ENCODE data around the gene TKTL2.
A peak's percentile ranks its signal among the peaks of the same experiment; 100 is the strongest.

Gene TKTL2

DNA sequence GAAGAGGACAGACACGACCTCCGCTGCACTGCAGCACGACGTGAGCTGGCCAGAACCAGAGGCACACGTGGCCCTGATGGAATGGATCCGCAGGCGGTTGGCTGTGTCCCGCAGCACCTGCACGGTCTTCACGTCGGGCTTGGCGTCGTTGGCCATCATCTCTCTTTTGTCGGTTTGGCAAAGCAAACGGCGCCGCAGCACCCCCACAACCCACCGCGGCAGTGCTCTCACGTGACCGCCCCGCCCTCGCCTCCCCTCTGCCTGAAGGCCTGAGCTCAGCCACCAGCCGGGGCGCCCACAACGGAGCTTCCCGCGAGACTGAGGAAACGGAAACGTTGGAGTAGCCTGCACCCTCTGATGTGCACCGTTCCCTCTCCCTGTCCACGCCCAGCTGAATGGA, at the start of gene TKTL2:
TSS of gene TKTL2 (minus strand) at position 179 of the 400 bp plus-strand sequence. CDS start at position 159, 20 bp downstream.
- no peak for TF ChIP-seq CTCF (IDR thresholded peaks at IDR 0.05; ENCODE audit: control extremely low read depth, extremely low read depth, low read depth, missing control alignments)
- ChIA-PET CTCF (no interaction called here), POLR2A (no interaction called here)
- DNase-seq (ENCODE audit: extremely low spot score), result no peak

- no peak for TF ChIP-seq CTCF (IDR thresholded peaks at IDR 0.05; ENCODE audit: control extremely low read depth, extremely low read depth, low read depth, missing control alignments)
- ChIA-PET CTCF (interaction anchor here (2.1 kb wide), 1 partner anchor 21 kb away, joined by 6 read pairs; no protein-coding TSS in a partner anchor), POLR2A (no interaction called here)
- no peak for DNase-seq (ENCODE audit: extremely low spot score)
Observed at GRCh38 chr4:163515198-163515597, 41.6 kb upstream of the TKTL2 start.

DNA sequence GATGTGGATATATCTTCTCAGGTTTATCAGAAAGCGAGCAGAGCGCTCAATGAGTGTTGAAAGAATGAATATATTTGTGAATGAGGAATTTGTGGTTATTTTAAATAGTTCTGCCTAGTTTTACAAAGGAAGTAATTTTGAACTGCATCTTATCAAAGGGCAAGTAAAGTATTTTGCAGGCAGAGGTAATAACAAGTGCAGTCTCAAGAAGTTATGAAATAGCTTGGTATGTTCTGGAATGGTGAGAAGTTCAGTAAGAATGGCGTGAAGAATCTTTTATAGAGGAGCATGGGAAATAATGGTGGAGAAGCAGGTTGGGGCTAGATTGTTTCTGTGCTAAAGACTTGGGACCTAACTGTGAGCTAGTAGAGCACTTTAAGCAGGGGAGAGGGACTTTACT, 31.8 kb upstream of the TKTL2 start:
- DNase-seq (ENCODE audit: extremely low spot score), result no peak
- no peak for TF ChIP-seq CTCF (IDR thresholded peaks at IDR 0.05; ENCODE audit: control extremely low read depth, extremely low read depth, low read depth, missing control alignments)
- ChIA-PET POLR2A (no interaction called here), CTCF (interaction anchor here (1.0 to 3.6 kb wide), 7 partner anchors 9 to 43 kb away, joined by 3 to 13 read pairs (median 7); no protein-coding TSS in a partner anchor)

GRCh38 chr4:163500586-163500985, 27.0 kb upstream of the TKTL2 start:
- TF ChIP-seq CTCF (IDR thresholded peaks at IDR 0.05; ENCODE audit: control extremely low read depth, extremely low read depth, low read depth, missing control alignments), result no peak
- DNase-seq (ENCODE audit: extremely low spot score), result no peak
- CTCF ChIA-PET, result interaction anchor here (1.5 to 1.8 kb wide), 2 partner anchors 31 to 49 kb away, joined by 4 to 5 read pairs; no protein-coding TSS in a partner anchor
- POLR2A ChIA-PET, result no interaction called here

- no peak for TF ChIP-seq CTCF (IDR thresholded peaks at IDR 0.05; ENCODE audit: control extremely low read depth, extremely low read depth, low read depth, missing control alignments)
- CTCF ChIA-PET, result interaction anchor here (0.9 to 2.0 kb wide), 9 partner anchors 11 to 47 kb away, joined by 3 to 7 read pairs (median 4); no protein-coding TSS in a partner anchor
- DNase-seq (ENCODE audit: extremely low spot score), result peak; percentile 45
- POLR2A ChIA-PET, result interaction anchor here (0.5 kb wide), 1 partner anchor 14 kb away, joined by 9 read pairs; no protein-coding TSS in a partner anchor
Observed at GRCh38 chr4:163495900-163496299, 22.3 kb upstream of the TKTL2 start.

GRCh38 chr4:163494360-163495241, 21.0 kb upstream of the TKTL2 start, which contains the start of gene TMA16:
Gene TMA16 (plus strand): TSS chr4:163494690. CDS start chr4:163494802, 112 bp downstream.
- ChIA-PET POLR2A (interaction anchor here (0.6 kb wide), 1 partner anchor 1573 kb away, joined by 7 read pairs; no protein-coding TSS in a partner anchor), CTCF (interaction anchor here (1.0 to 3.5 kb wide), 7 partner anchors 9 to 55 kb away, joined by 3 to 37 read pairs (median 9); no protein-coding TSS in a partner anchor)
- no peak for TF ChIP-seq CTCF (IDR thresholded peaks at IDR 0.05; ENCODE audit: control extremely low read depth, extremely low read depth, low read depth, missing control alignments)
- DNase-seq (ENCODE audit: extremely low spot score), result peak; percentile 83

Data from GM10248 (cell line).